NCI-H2171 (cell line): ENCODE data around the gene LMTK3.

ENCODE experiments used
- DNase-seq: peaks from one replicate; lab custom pipeline; 2025; lab: John Stamatoyannopoulos, UW

Gene LMTK3

DNA sequence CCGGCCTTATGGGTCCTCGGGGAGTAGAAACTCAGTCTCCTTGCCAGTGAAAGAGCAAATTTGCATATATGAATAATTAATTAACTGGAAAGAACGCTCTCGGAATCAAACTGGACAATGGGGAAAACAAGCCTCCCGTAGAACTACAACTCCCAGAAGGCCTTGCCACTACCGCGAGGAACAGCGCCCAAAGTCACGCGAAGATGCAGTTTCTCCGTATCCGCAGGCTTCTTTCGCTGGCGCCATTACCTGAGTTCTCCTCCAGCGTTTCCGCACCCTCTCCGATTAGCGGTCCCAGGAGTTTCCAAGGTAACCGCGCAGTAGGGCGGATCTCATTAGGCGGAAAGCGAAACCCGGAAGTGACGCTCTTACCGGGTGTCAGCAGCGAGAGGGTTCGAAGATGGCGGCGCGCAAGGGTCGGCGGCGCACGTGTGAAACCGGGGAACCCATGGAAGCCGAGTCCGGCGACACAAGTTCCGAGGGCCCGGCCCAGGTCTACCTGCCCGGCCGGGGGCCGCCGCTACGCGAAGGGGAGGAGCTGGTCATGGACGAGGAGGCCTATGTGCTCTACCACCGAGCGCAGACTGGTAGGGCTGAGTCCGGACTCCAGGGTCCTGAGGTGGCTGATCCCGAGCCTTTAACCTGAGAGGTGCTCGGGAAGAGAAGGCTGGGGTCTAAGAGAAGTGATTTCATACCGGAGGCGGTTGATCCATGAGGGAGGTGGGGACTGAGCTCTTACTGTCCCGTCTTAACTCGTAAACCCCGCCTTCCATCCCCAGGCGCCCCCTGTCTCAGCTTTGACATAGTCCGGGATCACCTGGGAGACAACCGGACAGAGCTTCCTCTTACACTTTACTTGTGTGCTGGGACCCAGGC, 65.8 kb downstream of the LMTK3 start, which contains the start of gene GRWD1:
GRWD1 (plus strand) TSS at position 378 of the 876 bp plus-strand sequence; CDS start at position 401, 23 bp downstream.
- peak; percentile 98 for DNase-seq

DNA sequence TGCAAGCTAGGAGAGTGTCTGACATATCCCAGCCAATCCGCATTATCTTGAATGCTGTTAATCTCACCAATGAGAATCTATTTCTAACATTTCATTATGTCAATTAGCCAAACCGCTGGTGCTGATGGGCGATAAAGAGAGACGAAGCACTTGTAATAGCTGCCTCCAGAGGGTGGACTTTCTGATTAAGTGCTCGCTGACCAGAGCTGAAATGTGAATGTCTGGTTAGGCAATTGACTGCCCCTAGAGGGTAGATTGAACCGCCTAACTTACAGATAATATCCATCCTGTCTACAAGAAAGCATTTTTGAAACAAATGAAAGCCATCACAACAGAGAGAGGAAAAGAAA, 66.4 kb downstream of the LMTK3 start:
- peak; percentile 55 for DNase-seq

DNA sequence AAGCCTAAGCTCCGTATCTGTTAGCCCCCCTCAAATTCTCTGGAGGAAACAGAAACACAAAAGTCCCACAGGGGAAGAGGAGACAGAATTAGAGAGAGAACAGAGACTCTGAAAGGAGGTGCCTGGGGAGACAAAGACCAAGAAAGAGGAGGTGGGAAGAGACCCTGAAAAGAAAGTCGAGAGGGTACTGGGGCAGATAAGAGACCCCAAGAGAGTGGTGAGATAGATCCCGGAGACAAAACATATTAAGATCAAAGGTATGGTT, 66.8 kb downstream of the LMTK3 start:
- no peak for DNase-seq

DNA sequence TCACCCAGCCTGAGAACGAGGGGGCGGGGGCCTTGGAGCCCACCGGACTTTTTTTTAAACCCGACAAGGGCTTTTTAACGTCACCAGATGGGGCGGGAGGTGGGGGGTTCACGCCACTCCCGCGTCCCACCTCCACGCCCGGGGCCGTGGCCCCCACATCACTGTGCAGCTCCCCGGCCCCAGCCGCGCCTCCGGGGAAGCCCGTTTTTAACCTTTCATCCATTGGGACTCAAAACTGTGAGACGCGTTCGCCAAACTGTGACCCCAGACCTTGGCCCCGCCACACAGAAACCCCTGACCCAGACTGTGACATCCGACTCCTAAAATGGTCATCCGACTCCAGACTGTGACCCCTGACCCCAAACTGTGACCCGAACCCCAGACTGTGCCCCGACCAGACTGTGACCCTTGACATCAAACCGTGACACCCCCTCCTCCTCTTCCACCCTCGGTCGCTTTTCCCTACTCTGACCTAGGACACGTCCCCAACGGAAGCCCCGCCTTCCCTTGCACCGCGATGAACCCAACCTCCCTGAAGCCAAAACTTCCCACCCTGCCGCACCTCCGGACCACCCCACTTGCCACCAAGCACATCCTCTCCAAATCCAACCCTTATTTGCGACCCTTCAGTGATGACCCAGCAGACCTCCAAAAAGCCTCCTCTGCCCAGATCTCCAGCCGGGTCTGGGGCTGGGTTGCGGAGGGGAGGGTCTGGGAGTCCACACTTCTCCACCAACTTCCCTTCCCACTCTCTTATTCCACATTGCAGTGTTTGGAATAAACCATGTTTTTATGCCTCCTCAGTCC, 67.3 kb downstream of the LMTK3 start:
- no peak for DNase-seq

DNA sequence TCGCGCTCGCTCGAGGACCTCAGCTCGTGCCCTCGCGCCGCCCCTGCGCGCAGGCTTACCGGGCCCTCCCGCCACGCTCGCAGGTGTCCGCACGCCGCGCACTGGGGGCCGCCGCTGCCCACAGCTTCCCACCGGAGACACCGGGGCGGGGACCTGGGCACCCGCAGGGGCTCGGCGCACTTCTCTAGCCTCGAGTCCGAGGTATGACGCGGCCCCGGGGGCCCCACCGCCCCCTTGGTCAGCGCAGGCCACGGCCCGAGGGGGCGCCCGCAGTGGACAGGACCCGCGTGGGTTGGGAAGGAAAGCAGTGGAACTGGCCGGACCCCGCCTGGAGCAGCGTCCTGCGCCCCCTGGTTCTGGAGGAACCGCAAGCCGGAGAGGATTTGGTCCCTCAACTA, 67.9 kb downstream of the LMTK3 start:
- no peak for DNase-seq

DNA sequence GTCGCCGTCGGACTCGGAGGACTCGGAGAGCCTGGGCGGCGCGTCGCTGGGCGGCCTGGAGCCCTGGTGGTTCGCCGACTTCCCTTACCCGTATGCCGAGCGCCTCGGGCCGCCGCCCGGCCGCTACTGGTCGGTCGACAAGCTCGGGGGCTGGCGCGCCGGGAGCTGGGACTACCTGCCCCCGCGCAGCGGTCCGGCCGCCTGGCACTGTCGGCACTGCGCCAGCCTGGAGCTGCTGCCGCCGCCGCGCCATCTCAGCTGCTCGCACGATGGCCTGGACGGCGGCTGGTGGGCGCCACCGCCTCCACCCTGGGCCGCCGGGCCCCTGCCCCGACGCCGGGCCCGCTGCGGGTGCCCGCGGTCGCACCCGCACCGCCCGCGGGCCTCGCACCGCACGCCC, 68.4 kb downstream of the LMTK3 start:
- no peak for DNase-seq

DNA sequence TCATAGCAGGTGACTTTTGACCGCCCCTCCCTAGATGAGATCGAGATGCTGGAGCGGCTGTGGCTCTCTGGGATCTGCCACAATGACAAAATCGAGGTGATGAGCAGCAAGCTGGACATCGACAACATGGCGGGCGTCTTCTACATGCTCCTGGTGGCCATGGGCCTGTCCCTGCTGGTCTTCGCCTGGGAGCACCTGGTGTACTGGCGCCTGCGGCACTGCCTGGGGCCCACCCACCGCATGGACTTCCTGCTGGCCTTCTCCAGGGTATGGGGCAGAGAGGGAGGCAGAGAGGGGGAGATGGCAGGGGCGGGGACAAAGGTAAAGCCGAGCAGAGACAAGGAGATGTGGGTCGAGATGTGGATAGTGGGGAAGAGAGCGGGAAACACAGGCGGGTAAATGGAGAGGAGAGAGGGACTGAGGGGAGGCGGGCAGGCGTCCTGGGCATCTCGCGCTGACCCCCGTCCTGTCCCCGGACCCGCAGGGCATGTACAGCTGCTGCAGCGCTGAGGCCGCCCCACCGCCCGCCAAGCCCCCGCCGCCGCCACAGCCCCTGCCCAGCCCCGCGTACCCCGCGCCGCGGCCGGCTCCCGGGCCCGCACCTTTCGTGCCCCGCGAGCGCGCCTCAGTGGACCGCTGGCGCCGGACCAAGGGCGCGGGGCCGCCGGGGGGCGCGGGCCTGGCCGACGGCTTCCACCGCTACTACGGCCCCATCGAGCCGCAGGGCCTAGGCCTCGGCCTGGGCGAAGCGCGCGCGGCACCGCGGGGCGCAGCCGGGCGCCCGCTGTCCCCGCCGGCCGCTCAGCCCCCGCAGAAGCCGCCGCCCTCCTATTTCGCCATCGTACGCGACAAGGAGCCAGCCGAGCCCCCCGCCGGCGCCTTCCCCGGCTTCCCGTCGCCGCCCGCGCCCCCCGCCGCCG, 69.3 kb downstream of the LMTK3 start:
- DNase-seq: no peak

DNA sequence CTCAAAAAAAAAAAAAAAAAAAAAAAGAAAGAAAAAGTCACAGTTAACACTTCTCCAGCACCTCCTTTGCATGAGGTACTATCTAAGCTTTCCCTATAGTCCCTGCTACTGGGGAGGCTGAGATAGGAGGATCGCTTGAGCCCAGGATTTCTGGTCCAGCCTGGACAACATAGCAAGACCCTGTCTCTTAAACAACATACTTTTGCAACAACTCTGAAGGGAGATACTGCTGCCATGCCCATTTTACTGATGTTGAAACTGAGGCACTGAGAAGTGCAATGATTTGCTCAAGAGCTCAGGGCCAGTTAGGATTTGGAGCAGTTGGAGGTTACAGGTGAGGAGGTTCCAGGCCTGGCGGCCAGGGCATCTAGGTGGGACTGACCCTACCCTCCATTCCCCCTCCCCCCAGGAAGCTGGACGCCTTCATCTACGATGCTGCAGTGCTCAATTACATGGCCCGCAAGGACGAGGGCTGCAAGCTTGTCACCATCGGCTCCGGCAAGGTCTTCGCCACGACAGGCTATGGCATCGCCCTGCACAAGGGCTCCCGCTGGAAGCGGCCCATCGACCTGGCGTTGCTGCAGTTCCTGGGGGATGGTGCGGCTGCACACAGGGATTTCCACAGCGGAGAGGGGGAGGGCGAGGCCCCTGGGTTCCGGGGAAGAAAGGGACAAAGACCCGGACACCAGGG, 70.1 kb downstream of the LMTK3 start:
- no peak for DNase-seq

DNA sequence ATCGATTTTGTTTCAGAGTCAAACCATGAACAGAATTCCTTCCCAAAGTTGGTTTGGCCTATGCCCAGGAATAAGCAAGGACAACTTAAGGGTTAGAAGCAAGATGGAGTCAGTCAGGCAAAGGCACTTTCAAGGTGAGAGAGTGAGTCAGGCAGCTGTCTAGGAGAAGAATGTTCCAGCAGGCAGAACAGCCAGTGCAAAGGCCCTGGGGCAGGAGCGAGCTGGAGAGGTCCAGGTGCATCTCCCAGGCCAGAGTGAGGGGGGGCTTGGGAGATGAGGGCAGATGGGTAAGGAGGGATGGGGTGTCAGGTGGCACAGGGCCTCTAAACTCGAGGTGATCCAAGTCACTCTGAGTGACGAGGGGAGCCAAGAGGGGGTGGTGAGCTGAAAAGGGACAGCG, 75.0 kb downstream of the LMTK3 start:
- DNase-seq: no peak
